Suprapubic skin (tissue), 4 donors: ENCODE results near the gene HOXD12.

Source experiments
- EP300 ChIP-seq: sonication (generic); formaldehyde crosslinking; IDR thresholded peaks from one replicate; pipeline ENCODE4 v1.6.1; 2017; ENCODE audit warnings: antibody characterized with exemption
- POLR2A ChIP-seq, 2 donors: fragments of 450-650 bp; IDR thresholded peaks; one replicate each; pipeline ENCODE4 v1.6.1; 2017; ENCODE audit warnings: antibody characterized with exemption in 2 of 2, mild to moderate bottlenecking in 2 of 2, moderate library complexity in 2 of 2
- POLR2AphosphoS5 ChIP-seq, 3 donors: sonication (generic); formaldehyde crosslinking; IDR thresholded peaks; one replicate each; pipeline ENCODE4 v1.6.1; 2017; ENCODE audit warnings: antibody characterized with exemption in 3 of 3
- TF ChIP-seq, protein P1 (sequence below), 2 donors: fragments of 200-600 bp in 1 of 2; fragments of 450-650 bp in 1 of 2; sonication (generic) in 1 of 2; IDR thresholded peaks; one replicate each; pipeline ENCODE4 v1.5.1; 2016 to 2019; ENCODE audit warnings: antibody characterized with exemption in 2 of 2, mild to moderate bottlenecking in 1 of 2, moderate library complexity in 1 of 2

DNA sequence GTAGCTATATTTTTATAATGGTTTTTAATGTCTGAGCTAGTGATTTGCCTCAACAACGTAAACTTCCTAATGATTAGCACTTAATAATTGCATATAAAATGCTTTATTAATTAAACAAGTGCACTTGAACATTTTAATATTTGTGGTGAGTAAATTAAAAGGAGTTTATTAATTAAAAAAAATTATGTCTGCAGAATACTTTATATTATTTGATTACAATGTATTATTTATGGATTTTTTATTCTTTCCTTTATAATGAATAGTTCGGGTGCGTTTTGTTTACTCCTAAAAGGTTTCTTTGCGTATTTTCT lies 32.2 kb downstream of the HOXD12 start:
- TF ChIP-seq, protein P1, sequence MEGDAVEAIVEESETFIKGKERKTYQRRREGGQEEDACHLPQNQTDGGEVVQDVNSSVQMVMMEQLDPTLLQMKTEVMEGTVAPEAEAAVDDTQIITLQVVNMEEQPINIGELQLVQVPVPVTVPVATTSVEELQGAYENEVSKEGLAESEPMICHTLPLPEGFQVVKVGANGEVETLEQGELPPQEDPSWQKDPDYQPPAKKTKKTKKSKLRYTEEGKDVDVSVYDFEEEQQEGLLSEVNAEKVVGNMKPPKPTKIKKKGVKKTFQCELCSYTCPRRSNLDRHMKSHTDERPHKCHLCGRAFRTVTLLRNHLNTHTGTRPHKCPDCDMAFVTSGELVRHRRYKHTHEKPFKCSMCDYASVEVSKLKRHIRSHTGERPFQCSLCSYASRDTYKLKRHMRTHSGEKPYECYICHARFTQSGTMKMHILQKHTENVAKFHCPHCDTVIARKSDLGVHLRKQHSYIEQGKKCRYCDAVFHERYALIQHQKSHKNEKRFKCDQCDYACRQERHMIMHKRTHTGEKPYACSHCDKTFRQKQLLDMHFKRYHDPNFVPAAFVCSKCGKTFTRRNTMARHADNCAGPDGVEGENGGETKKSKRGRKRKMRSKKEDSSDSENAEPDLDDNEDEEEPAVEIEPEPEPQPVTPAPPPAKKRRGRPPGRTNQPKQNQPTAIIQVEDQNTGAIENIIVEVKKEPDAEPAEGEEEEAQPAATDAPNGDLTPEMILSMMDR (IDR thresholded peaks at IDR 0.05), result no peak
- TF ChIP-seq EP300, result no peak
- TF ChIP-seq POLR2A (IDR thresholded peaks at IDR 0.05), result no peak
- TF ChIP-seq POLR2AphosphoS5 (IDR thresholded peaks at IDR 0.05), result no peak
